Cardiac septum (tissue), 1 donor: ENCODE measurements around the gene TRPM3. TPM values are rescaled to one million over a fixed set of nuclear protein-coding genes. Genes with fewer than 3 reads are reported as not detected.
"Not testable (repeated sequence)": the region's sequence is repeated elsewhere in the genome, so short reads cannot be mapped to it uniquely, and the experiment has no call there.

ENCODE experiments used
- DNase-seq: peaks from one replicate; pipeline ENCODE4 v3.0.0-alpha.2; 2020; ENCODE audit warnings: low spot score
- intact Hi-C: fragments of 100-400 bp; cut with DNase I; formaldehyde crosslinking; loops from one replicate; pipeline ENCODE4 v1.14.0; 2022
- total RNA-seq: library from RNA; stranded (reverse); fragmentation: NEBNext Ultra II Directional; extraction: Animal tissue kit (Norgen Biotek cat#: 25700); gene quantifications from one replicate; pipeline ENCODE4 v1.2.1, GENCODE V29; 2021
- donor health status: DM: no; HTN: no; CAD: no.

Gene TRPM3
- total RNA-seq, 1 donor from 2014 or later = 0.51 TPM

DNA sequence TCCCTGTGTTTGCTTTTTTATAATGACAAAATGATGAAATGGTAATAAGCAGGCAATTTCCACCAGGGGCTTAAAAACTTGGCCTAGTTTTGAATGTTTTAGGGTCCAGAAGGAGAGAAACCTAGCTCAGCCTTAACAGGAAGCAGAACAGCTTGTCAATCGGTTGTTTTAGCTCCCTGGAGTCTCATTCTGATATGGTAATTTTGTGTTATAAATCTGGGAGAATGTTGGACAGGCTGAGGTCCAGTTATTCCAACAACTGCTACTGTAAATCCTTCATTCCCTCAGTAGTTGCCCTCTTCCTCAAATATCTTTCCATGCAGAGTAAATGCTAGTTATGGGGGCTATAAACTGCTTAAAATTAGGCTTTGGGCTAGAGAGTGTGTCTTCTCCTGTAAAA, 397.4 kb downstream of the TRPM3 start:
- intact Hi-C loops, DNase-seq: not testable (repeated sequence)

DNA sequence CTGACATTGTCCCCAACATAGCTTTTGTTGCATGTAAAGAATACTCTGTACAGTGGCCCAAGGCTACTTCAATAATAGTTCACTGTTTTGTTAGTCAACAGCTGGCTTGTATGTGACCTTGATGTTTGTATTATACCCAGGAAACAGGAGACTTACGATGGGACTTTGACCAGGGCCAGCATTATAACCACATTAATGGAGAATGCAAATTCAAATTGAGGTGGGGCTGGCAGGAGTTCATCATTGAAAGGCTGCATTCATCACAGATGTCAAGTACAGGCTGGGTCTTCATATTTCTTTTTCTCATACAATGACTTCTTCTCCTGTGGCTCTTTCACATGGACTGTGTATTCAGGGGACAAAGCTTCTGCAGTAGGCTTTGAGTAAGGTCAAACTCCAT, 414.6 kb downstream of the TRPM3 start:
- DNase-seq, intact Hi-C loops: not testable (repeated sequence)

DNA sequence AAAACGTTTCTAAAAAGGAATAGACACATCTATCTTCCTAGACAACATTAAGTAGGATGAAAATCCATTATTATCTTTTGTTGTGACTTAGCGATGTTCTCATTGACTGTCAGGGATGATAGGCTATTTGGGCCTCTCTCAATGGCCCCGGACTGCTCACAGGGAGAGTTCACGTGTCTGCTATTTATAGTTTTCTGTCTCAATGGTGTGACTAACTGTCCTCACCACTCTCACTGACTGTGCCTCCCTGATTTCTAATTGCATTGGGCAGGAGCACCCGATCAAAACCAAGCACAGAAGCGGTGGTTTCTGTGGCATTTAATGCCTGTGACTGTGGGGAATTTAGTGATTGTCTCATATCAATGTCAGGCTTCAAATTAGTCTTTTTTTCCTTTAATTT, 420.3 kb downstream of the TRPM3 start:
- DNase-seq = no peak
- intact Hi-C loops = no loop called here

DNA sequence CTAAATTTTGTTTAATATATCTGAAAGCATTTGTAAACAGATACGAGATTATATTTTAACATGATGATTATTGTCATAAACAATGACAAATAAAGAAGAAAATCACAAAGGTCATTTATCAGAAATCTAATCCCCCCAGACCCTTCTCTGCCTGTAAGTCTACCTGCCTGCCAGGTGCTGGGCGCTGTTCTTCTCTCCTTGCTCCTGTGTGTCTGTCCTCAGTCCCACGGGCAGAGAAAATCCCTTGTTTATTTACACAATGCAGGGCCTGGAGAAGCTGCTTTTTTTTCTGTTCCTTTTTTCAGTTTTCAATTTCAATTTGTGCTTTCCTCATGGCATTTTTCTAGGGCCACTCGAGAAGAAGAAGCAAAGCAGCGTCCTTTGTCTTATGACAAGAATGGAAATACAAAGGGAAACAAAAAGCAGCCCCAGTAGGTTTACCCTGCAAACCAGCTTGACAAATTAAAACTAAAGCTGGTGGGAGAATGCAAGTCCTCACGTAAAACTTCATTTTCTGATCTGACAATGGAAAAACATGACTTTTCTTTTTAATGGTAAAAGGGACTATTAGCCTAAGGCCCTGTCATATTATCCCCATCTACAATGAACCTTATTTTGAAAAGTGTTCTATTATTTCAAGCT, 424.6 kb downstream of the TRPM3 start:
- DNase-seq = no peak
- intact Hi-C loops = no loop called here

DNA sequence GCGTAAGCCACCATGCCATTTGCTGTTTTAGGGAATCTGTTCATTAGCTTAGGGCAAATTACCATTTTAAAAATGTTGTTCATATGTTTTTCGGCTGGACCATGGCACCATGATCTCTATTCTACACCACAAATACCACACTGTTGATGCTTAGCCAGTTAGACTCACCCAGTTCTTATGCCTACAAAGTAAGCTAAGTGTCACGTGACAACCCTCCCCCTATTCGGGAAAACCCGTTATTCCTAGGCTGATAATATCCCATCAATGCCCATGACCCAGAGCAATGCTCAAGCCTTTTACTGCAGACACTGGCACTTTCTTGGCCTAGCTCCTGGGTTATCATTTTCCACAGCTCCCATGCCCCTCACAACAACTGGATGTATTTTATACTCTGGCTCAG, 426.7 kb downstream of the TRPM3 start:
- no peak for DNase-seq
- intact Hi-C loops = no loop called here

DNA sequence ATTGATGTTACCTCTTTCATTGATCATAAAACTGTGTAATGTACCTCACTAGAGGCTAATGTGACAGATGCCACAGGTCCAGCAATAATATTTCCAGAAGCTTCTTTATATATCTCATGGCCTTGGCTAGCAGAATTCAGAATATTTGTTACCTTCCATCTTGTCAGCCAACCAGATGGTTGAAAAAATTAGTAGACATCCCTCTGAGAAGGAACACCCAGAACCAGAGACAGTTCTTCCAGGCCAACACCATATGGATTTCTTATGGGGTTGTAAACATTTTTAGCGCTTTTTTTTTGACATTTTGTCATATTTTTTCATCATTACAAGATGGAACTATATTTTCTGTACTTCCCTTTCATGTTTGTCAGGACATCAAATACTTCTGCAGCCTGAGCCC, 428.2 kb downstream of the TRPM3 start:
- intact Hi-C loops = no loop called here
- DNase-seq = no peak

DNA sequence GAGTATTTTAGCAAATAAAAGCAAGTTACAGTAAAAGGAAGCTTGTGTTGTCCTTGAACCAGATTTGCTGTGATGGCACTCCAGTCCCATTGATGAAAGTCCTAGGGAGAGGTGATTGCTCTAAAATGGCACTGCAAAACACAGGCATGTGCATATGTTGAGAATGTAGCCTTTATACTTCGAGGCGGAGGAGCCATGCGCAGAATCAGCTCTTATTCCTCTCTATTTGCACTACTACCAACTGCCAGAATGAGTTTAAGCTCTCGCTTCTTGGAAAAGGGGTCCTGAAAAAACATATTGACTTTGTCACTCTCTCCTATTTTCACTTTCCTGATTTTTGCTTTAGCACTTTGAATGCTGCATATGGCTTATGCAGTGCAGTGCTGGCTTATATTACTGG, 429.0 kb downstream of the TRPM3 start:
- intact Hi-C loops = no loop called here

DNA sequence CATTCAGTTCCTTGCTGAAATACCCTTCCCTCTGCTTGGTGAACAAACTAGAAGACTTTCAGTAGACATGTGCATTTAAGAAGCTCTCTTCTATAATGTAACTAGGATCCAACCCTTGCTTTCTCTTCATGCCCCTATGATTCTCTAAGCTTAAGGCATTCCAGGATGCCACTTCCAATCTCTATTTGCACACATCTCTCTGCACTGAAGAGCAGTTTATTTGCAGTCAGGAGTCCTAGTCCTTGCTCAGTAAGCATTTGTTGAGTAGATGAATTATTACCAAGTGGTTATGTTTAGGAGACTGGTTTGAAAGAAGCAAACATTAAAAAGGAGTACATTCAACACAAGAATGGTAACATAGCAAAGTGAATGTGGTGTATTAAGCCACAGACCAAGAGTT, 432.7 kb downstream of the TRPM3 start:
- intact Hi-C loops = no loop called here

More for the DNA sequence above, 429.0 kb downstream of the TRPM3 start:
- no peak for DNase-seq

DNA sequence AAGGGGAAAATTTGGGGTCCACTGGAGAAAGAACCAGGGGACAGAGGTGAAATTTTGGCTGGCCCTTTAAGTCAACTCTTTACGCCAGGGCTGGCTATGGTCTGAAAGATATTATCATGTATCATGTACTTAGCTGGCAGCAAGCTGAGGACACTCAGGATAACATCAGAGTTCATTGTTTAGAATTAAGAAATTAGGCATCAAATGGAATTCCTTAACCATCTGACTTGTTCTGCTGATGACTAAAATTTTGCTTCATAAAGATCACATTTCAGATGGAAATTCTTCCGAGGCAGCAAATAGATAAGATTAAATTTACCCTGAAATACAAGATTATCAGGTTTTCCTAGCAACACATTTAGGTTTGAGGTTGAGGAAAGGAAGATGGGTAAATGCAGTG, 437.6 kb downstream of the TRPM3 start:
- intact Hi-C loops = no loop called here
- no peak for DNase-seq

More for the DNA sequence above, 432.7 kb downstream of the TRPM3 start:
- DNase-seq = no peak

DNA sequence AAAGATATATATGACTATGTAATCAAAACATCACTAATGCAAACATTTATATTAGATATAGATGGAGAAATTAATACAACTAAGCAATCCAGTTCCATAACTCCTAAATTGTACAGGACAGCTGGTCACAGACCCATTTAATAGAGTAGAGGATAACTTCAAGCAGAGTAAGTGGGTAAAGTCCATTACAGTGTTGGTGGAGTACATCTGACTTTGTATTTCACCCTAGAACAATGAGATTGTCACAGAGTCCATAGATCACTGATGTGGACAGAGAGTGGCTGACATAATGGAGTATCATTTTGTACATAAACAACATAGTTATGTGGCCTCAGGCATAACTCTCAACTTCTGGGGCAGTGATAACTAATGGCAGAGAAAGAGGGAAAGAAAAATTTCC, 439.1 kb downstream of the TRPM3 start:
- intact Hi-C loops = no loop called here

DNA sequence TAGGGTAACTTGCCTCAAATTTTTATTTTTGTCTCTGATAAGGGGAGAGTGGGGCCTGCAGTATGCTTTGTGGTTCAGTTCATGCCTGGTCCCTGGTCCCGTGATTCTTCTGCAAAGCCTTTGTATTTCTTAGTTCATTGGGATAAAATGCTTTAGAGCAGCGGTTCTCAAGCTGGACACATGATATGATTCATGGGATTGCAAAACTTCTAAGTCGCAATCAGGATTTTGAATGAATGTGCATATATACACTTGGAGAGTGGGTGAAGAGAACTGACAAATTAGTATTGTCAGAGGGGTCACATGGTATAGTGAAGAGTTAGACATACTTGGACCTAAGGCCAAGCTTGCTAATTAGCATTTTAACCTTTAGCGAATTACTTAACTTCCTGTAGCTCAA, 441.6 kb downstream of the TRPM3 start:
- intact Hi-C loops = no loop called here
- no peak for DNase-seq

More for the DNA sequence above, 439.1 kb downstream of the TRPM3 start:
- DNase-seq = no peak

DNA sequence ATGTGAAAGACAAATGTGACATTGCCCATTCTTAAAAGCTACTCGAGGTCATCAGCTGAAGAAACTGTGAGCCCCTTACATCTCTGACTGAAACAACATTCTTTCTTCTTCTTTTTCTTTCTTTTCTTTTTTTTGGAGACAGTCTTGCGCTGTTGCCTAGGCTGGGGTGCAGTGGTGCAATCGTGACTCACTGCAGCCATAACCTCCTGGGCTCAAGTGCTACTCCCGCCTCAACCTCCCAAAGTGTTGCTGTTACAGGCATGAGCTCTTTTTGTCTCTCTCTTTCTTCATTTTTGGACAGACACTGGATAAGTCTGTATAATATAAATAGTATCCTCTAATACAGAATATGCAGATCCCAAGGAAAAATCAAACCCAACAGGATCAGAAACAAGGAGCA, 443.3 kb downstream of the TRPM3 start:
- intact Hi-C loops = no loop called here
- DNase-seq = no peak

DNA sequence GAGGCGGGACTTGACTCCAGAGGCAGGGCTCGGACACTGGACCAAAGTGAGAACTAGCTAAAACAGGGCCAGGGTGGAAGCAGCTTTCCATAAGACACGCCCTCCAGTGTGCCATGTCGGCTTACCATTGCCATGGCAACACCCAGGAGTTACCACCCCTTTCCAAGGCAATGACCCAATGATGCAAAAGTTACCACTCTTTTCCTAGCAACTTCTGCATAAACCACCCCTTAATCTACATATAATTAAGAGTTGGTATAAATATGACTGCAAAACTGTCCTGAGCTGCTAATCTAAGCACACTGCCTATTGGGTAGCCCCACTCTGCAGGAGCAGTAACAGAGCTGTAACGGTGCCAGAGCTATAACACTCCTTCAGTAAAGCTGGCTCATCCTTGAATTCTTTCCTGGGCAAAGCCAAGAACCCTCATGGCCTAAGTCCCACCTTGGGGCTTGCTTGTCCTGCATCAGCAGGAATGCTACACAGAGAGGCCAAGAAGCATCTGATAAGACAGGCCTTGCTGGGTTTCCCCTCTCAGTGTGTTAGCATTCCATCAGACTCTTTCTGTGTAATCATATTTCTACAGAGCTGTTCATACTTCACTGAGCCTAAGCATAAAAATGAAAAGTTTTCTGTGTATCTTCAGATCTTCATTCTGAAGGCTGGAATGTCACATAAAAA, 444.2 kb downstream of the TRPM3 start:
- intact Hi-C loops = no loop called here

DNA sequence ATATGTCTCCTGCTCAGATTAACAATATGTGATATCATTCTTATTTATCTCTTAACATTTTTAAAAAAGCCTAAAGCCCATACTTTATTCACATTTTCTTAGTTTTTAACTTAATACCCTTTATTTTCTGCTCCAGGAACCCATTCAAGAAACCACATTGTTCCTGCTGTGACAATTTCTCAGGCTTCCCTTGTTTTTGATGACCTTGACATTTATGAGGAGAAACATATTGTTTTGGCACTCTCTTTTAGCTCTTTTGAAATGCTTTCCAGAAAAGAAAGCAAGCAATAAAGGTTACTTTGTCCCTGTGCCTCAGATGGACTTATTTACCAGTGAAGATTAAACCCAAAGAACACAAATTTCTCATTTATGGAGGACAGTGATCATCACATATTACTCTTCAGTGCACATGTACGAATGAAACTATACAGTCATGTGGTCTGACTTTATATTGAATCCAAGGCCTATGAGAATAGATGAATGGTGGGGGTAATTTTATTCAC, 445.5 kb downstream of the TRPM3 start:
- intact Hi-C loops = no loop called here
- DNase-seq = no peak

More for the DNA sequence above, 444.2 kb downstream of the TRPM3 start:
- no peak for DNase-seq

DNA sequence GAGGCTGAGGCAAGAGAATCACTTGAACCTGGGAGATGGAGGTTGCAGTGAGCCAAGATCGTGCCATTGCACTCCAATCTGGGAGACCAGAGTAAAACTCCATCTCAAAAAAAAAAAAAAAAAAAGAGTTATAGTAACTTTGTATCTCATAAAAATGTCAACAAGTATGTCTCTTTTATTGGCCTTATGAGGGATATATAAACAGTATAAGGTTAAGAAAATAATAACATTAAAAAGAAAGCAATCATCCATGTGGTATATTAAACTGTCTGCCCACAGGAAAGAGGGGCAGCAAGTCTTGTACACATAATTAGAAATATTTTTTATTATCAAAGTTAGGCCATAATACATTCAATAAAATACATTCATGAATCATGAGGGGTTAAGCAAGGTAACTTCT, 447.6 kb downstream of the TRPM3 start:
- no peak for DNase-seq
- intact Hi-C loops = no loop called here

DNA sequence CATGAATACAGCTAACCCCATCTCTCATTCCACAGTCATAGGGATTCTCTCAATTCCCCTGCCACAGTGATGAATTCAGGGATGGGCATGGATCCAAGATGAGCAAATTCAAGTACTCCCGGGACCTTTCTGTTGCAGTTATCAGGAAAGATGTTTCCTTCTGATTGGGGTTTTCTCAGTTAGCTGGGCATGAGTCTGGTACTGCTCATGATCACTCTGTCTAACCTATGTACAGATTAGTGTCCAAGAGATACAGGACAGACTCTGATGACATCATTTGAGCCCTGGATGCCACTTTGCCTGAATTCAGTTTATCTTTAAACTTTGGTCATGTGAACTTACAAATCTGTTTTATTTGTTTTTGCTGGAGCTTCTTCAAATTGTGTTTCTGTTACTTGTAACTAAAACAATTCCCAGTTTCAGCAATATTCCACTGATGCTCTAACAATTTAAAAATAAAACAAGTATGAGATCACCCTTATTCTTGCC, 449.2 kb downstream of the TRPM3 start:
- DNase-seq = no peak
- intact Hi-C loops = no loop called here

DNA sequence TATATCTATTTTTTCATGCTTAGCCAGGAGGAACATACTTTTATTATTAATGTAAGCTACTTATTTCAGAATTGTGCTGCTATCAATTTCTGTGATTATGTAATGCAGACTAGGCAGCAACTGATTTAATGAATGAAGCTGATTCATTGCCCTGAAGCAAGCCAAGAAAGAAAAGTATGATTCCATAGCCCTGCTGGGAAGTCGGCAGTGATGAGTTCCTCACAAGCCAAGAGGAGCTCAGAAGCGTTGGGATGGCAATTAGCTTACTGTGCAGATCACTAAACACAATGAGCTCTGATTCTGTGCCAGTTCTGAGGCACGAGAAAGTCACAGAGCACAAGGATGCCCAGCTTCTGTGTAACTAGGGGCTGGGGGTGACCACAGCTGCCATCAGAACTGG, 452.7 kb downstream of the TRPM3 start:
- DNase-seq = no peak
- intact Hi-C loops = no loop called here

DNA sequence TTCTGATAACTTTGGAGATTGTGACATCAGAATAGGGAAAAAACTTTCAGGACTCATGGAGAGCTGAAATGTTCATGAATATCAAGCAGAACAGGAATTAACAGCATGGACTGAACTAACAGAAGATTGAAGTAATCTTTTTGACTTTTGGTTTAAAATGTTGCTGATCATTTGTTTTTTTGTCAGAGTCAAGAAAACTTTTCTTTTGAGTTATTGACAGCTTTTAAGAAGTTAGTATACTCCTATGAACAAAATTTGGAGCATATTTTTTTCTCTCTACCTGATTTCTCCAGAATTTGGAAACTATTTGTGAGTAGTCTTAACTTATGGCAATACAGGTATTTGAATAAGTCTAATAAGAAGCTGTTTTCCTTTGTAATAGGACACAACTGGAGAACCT, 462.7 kb downstream of the TRPM3 start:
- no peak for DNase-seq
- intact Hi-C loops = no loop called here

DNA sequence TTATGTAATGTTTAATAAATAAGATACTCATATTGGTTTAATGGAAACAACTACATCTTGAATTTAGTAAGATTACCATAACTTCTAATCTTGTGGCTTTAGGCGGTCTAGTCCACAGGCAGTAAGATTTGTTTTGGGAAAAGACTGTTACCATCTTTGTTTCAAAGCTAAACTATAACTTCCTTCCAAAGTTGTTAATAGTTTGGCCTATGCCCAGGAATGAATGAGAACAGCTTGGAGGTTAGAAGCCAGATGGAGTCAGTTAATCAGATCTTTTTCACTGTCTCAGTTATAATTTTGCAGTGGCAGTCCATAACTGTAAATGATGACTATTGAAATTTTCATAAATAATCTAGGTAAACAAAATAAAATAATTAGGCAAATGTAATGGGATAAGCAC, 465.1 kb downstream of the TRPM3 start:
- DNase-seq = no peak
- intact Hi-C loops = no loop called here

DNA sequence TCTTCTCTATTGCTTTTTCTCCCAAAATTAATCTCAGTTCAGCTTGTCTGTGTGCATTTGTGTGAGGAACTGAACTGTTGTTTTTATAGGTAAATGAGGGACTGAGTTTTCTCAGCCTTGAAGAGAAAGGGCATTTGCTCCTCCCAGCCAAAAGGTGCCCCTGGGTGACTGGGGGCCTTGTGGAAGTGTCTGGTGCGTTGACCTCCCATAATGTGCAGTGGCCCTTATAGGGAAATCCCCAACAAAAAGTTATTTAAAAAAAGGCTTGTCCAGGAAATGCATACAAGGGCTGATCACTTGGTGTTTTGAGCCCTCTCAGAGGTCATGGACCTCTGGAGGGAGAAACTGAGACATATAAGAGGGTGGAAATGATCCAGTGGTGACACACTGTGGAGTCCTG, 467.3 kb downstream of the TRPM3 start:
- intact Hi-C loops = no loop called here
- no peak for DNase-seq

DNA sequence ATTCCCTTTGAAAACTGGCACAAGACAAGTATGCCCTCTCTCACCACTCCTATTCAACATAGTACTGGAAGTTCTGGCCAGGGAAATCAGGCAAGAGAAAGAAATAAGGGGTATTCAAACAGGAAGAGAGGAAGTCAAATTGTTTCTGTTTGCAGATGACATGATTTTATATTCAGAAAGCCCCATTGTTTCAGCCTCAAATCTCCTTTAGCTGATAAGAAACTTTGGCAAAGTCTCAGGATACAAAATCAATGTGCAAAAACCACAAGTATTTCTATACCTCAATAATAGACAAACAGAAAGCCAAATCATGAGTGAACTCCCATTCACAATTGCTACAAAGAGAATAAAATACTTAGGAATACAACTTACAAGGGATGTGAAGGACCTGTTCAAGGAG, 476.8 kb downstream of the TRPM3 start:
- not testable (repeated sequence) for DNase-seq
- intact Hi-C loops = loop anchor here (5.0 to 10.0 kb wide), 3 partner anchors 280 to 603 kb away; no protein-coding TSS in a partner anchor
